Activated CD4-positive, alpha-beta T cell treated with anti-CD3 and anti-CD28 coated beads, Interleukin-2, amount 50 U/mL, for 4 hours (primary cell): ENCODE results near the gene RNU1-3.
"Not testable (repeated sequence)": the region's sequence is repeated elsewhere in the genome, so short reads cannot be mapped to it uniquely, and the experiment has no call there.

Experiments used
- DNase-seq, 2 experiments: peaks; one replicate each; pipeline ENCODE4 v3.0.0-alpha.2; 2020

Gene RNU1-3

GRCh38 chr1:16636551-16637195 is 30.1 kb downstream of the RNU1-3 start:
- not testable (repeated sequence) for DNase-seq

GRCh38 chr1:16635959-16636358 is 30.8 kb downstream of the RNU1-3 start:
- DNase-seq, result not testable (repeated sequence)

DNA sequence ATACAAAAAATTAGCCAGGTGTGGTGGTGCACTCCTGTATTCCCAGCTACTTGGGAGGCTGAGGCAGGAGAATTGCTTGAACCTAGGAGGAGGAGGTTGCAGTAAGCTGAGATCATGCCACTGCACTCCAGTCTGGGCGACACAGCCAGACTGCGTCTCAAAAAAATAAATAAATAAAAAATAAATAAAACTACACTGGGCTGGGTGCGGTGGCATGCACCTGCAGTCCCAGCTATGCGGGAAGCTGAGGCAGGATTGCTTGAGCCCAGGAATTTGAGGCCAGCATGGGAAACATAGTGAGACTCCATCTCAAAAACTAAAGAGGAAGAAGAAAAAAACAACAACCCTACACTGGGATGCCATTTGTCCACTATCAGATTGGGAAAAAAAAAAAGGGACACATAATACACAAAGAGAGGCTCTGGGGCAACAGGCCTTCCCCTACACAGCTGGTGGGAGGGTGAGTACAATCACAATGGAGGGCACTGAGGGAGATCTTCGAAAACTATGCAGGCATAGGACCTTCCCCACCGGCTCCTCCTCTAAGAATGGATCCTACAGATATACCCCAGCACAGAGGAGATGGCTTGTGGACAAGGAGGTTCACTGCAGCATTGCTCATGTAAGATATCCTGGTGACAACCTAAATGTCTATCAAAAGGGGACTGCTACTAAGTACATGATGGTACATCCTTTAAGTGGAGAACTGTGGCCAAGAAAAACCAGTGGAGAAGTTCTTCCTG is 33.0 kb downstream of the RNU1-3 start:
- not testable (repeated sequence) for DNase-seq

GRCh38 chr1:16632044-16632850 is 34.5 kb downstream of the RNU1-3 start:
- DNase-seq, result not testable (repeated sequence)

DNA sequence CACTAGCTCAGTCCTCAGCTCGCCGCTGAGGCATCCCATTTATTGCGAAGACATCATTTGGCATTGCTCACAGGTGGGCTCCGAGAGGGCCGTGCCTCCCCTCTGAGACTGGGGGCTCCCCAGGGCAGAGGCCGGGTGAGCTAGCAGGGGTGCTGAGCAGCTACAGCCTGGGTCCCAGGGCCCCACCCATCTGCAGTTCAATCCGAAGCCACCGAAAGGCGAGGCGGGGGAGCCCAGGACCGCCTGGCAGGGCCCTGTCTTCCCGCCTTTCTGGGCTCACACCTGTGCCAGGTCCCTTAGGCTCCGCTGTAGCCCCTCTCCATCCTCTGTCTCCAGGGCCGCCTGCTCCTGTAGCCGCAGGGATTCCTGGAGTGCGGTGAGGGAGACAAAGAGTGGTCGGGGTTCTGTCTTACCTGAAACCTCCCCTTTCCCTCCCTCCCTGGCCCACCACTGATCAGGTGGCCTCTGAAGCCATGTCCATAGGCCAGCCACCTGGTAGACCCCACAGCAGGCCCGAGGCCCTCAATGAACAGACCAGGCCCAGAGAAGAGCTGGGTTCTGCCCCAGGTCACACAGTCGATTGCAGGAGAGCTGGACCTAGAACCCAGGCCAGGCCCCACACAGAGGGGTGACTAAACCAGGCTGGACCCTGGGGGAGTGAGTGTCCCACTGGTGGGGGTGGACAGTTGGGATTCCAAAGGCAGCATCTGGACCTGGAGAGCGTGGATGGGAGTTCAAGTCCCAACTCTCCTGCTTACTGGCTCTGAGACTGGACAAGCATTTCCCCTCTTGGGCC is 35.3 kb downstream of the RNU1-3 start:
- DNase-seq, result no peak

GRCh38 chr1:16630661-16631247 is 36.0 kb downstream of the RNU1-3 start:
- no peak for DNase-seq

DNA sequence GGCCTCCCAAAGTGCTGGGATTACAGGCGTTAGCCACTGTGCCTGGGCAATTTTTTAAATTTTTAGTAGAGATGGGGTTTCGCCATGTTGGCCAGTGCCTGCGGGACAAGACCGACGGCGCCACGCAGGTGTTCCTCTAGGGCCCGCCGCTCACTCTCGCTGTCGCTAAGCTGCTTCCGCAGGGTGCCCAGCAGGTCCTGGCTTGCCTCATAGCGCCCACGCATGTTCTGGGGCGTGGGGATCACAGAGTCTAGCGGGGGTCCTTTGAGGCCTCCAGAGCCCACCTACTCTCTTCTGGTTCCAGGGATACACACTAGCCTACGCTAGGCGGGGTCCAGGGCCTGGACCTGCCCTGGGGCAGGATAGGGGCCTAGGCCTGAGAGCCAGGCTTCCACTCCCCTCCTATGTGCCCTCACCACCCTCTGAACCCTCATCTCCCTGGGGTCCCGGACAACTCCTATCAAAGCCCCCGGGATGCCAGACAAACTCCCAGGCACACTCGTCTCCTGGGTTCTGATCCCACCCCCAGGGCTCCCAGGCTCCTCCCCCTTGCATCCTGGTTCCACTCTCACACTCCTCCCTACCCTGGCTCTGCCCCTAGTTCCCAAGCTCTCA is 36.7 kb downstream of the RNU1-3 start:
- DNase-seq, result not testable (repeated sequence)

DNA sequence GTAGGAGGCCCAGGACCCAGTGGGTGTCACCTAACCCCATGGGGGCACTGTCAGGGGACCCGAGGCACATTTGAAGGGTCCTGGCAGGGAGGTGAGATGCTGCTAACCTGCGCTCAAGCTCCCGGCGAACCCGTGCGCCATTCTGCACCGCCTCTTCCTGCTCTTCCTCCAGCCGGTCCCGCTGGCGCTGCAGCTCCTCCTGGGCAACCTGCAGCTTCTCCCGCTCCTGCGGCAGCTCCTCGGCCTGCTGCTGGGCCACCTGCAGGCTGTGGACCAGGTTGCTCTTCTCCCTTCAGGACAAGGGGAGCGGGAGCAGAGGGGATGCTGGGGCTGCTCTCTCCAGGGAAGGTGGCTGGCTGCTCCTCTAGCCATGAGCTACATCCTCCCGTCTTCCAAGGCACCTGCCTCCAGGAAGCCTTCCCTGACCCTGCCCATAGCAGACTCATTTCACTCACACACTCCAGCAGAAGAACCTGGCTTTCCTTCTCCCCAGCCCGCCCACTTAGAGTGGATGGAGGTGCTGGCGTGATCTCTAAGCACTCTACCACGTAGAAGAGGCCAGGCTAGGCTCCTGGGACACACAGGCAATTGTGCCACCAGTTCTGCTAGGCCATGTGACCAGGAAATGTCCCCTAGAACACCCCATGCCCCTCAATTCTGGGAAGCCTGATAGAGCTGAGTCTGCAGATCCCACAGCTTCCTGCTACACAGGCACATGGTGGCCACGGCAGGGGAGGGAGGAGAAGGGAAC is 38.2 kb downstream of the RNU1-3 start:
- no peak for DNase-seq

GRCh38 chr1:16626409-16626983 is 40.3 kb downstream of the RNU1-3 start:
- DNase-seq, result not testable (repeated sequence)

GRCh38 chr1:16625497-16626408 is 41.0 kb downstream of the RNU1-3 start:
- DNase-seq, result no peak

GRCh38 chr1:16623812-16624719 is 42.7 kb downstream of the RNU1-3 start:
- not testable (repeated sequence) for DNase-seq

DNA sequence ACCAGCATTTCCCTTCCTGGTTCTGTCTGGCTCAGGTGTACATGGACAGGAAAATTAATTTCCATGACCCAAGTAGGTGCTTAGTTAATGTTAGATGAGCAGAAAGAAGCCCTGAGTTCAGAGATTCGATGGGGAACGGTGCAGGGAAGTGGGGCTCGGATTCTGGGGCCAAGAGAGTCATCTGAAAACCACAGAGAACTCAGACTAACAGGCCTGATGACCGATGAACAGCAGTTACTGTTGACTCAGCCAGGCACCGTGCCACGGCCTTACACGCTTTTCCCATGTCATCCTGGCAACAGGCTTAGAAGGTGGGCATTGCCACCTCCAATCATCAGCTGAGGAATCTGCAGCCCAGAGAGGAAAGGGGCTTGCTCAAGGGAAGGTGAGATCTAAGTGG is 43.4 kb downstream of the RNU1-3 start:
- not testable (repeated sequence) for DNase-seq

DNA sequence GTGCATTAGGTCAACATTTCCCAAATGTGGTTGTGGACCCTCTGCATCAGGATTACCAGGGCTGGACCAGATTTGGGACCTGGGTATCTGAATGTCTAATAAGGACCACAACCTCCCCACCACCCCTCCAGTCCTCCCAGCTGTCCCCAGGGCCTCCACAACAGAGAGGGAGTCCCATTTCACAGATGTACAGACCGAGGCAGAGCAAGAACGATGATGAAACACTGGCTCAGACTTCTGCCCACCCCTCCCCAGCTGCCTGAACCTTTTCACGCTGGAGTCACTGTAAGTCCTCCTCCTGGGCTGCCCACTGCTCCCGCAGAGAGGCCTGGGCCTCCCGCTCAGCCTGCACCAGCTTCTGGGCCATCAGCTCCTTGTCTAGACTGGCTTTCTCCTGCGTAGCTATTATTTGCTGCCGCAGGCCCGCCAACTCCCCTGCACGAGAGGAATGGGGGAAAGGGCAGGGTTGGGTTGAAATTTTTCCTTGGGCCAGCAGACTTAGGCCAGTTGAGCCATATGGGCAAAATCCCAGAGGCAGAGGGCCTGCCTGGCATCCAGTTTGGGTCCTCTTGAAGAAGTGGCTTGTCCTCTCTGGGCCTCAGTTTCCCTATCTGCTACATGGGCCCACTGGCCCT is 45.0 kb downstream of the RNU1-3 start:
- DNase-seq, result not testable (repeated sequence)

GRCh38 chr1:16621300-16621658 is 45.5 kb downstream of the RNU1-3 start:
- no peak for DNase-seq

DNA sequence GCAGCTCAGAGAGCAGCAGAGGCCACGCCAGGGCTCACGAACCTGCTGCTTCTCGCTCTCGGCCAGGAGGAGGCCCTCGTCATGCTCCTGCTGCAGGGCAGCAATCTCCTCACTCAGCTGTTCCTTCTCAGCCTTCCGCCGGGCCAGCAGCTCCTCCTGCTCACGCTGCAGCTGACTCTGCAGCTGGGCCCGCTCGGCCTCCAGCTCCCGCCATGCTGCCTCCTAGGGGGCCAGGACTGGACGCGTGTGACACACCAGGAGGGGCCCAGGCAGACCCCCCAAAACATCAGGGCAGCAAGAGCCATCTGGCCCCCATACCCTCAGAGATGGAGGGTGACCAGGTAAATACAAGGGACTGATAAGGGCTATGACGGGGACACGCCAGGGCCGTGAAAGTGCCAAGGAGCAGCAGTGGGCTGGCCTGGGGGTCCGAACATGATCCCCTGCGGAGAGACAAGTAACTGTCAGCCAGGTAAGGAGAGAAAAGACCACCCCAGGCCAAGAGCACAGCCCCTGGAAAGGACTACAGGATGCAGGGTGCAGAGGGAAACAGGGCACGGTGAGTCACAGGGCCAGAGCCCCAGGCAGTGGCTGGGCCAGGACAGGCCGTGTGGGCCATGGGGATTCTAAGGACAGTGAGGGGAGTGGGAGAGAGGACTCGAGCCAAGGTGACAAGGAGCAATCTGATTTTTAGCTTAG is 46.8 kb downstream of the RNU1-3 start:
- not testable (repeated sequence) for DNase-seq

GRCh38 chr1:16618719-16619118 is 48.0 kb downstream of the RNU1-3 start:
- DNase-seq, result no peak
